Cardiac septum (tissue), 1 donor: ENCODE measurements around the gene TMC4. TPM values are rescaled to one million over a fixed set of nuclear protein-coding genes. Genes with fewer than 3 reads are reported as not detected.

Experiments
- DNase-seq: peaks from one replicate; pipeline ENCODE4 v3.0.0-alpha.2; 2020; ENCODE audit warnings: low spot score
- intact Hi-C: fragments of 100-400 bp; cut with DNase I; formaldehyde crosslinking; loops from one replicate; pipeline ENCODE4 v1.14.0; 2022
- total RNA-seq: library from RNA; stranded (reverse); fragmentation: NEBNext Ultra II Directional; extraction: Animal tissue kit (Norgen Biotek cat#: 25700); gene quantifications from one replicate; pipeline ENCODE4 v1.2.1, GENCODE V29; 2021
- donor health status: DM: no; HTN: no; CAD: no.

Gene TMC4
- total RNA-seq, 1 donor from 2014 or later, result 4.3 TPM

- intact Hi-C loops, result loop anchor here (1.0 kb wide), 2 partner anchors 12 to 23 kb away; partner anchors contain the start of genes CNOT3 and NDUFA3
Observed at GRCh38 chr19:54114340-54115108, 58.4 kb downstream of the TMC4 start.

More at GRCh38 chr19:54114340-54115108, 58.4 kb downstream of the TMC4 start:
- DNase-seq, result peak; percentile 80

Other genes with a start within 250 kb of the TMC4 start
- gene CACNG8, start 210.2 kb downstream of the TMC4 start, total RNA-seq, result 0.11 TPM
- not detected for gene CACNG6, start 181.5 kb downstream of the TMC4 start, total RNA-seq
- not detected for gene VSTM1, start 109.3 kb downstream of the TMC4 start, total RNA-seq
- not detected for gene TARM1, start 91.8 kb downstream of the TMC4 start, total RNA-seq
- 1.2 TPM for gene OSCAR, start 72.4 kb downstream of the TMC4 start, total RNA-seq
- gene NDUFA3, start 70.3 kb downstream of the TMC4 start, total RNA-seq, result 283 TPM
- 15.2 TPM for gene TFPT, start 57.5 kb downstream of the TMC4 start, total RNA-seq
- gene PRPF31, start 57.4 kb downstream of the TMC4 start, total RNA-seq, result 34.0 TPM
- 22.3 TPM for gene CNOT3, start 35.4 kb downstream of the TMC4 start, total RNA-seq
- 8.3 TPM for gene LENG1, start 13.4 kb downstream of the TMC4 start, total RNA-seq
- gene MBOAT7, start 16.4 kb upstream of the TMC4 start, total RNA-seq, result 24.3 TPM
- gene TSEN34, start 18.1 kb upstream of the TMC4 start, total RNA-seq, result 22.6 TPM
- gene RPS9, start 27.7 kb upstream of the TMC4 start, total RNA-seq, result 615 TPM
- gene LILRB3, start 49.8 kb upstream of the TMC4 start, total RNA-seq, result 2.7 TPM
- gene LILRA6, start 69.6 kb upstream of the TMC4 start, total RNA-seq, result 2.7 TPM
- 4.4 TPM for gene LILRB5, start 84.1 kb upstream of the TMC4 start, total RNA-seq
- 2.8 TPM for gene LILRB2, start 108.0 kb upstream of the TMC4 start, total RNA-seq
- 2.1 TPM for gene LILRA5, start 140.0 kb upstream of the TMC4 start, total RNA-seq
- gene LILRA4, start 166.0 kb upstream of the TMC4 start, total RNA-seq, result not detected
- gene LAIR1, start 191.8 kb upstream of the TMC4 start, total RNA-seq, result 5.1 TPM
- gene TTYH1, start 242.3 kb upstream of the TMC4 start, total RNA-seq, result 1.3 TPM